GM18519 (cell line): ENCODE measurements around the gene RXRA.

Experiments
- ATAC-seq: cut with Tn5 transposase; IDR thresholded peaks from one replicate; pipeline ENCODE4 v1.9.1; 2021; ENCODE audit warnings: mild to moderate bottlenecking, moderate library complexity; ENCODE audit not compliant: unreplicated experiment, low FRiP score

The RXRA gene

GRCh38 chr9:134458207-134459108 lies 132.2 kb downstream of the RXRA start:
- no peak for ATAC-seq

DNA sequence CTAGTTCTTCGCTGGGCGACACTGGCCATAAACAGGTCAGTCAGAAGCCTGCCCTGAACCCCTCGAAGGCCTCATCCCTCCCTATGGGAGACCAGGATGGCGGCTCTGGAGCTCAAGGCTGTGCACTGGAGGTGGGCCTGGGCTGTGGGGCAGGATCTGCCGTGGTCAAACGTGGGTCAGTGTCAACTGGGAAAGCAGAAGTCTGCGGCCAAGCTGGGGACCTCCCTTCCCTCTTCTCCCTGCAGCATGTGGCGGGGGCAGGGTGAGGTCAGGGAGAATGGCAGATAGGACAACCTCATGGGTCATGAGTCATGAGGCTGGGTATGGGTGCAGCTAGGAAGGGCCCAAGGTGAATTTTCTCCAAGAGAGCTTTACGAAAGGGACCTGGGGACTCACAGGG lies 132.9 kb downstream of the RXRA start:
- ATAC-seq, result no peak

DNA sequence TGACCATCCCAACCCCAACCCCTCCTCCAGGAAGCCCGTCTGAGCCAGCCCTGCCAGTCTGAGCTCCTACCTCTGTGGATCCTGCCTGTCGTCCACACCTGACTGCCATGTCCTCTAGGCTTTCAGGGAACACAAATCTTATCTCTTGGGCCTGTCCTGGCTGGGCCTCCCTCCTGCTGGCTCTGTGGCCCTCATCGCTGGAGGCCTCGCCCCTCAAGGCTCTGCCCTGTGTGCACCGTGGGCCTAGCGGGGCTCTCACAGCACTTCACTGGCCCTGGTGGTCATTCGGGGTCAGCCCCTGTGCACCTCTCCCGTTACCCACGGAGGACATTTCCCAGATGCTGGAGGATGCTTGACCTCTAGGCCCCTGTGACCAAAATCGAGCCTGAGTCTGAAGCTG lies 133.3 kb downstream of the RXRA start:
- ATAC-seq, result no peak

DNA sequence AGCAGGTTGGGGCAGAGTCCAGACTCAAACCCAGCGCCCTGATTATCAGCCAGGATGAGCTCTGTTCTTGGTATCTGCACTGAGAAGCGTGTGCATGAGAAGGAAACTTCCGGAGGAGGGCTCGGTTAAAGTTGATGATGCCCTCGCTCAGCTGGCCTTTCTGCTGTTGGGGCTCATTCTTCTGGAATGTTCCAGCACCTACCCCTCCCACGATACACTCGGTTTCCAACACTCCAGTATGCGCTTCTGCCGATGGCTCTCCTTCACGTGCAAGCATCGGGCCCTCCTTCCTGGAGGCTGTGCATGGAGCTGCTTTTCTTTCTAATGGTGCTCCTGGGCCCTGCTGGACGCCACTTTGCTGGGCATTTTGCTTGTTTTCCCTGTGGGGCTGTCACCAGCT lies 134.0 kb downstream of the RXRA start:
- ATAC-seq, result no peak

DNA sequence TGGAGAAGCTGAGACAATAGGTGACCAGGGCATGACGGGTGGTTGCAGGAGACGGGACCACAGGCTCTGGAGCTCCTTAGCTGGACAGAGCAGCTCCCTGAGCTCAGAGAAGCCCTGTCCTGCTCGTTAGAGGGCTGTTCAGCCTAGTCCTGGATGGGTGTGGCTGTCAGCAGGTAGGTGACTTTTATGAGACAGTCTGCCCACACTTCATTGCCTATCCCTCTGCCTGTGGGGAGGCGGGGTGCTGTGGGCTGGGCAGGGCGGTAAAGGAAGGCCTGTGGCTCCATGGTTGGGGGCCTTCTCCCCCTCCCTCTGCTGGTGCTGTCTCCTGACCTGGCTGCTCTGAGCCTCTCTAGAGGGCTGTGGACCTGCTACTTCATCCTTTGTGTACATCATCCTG lies 134.6 kb downstream of the RXRA start:
- no peak for ATAC-seq

DNA sequence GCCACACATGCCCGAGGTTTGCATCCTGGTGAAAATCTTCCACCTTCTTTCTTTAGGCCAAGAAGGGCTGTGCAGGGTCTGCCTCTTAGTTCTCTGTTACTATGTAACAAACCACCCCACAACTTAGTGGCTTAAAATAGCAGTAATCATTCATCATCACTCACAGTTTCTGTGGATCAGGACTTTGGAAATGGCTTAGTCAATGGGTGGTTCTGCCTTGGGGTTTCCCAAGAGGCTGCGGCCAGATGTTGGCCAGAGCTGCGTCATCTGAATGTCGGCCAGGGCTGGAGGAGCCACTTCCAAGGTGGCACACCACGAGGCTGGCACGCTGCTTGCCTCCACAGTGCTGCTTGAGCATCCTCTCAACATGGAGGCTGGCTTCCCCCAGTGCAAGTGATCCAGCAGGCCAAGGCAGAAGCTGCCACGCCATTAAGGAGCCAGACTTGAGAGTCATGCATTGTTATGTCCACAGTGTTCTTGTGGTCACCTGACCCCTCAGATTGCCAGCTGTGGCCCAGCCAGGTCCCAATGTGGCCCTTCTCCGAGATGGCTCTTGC lies 135.2 kb downstream of the RXRA start:
- no peak for ATAC-seq

- ATAC-seq, result no peak
Measured at GRCh38 chr9:134462318-134462717, 136.1 kb downstream of the RXRA start.

DNA sequence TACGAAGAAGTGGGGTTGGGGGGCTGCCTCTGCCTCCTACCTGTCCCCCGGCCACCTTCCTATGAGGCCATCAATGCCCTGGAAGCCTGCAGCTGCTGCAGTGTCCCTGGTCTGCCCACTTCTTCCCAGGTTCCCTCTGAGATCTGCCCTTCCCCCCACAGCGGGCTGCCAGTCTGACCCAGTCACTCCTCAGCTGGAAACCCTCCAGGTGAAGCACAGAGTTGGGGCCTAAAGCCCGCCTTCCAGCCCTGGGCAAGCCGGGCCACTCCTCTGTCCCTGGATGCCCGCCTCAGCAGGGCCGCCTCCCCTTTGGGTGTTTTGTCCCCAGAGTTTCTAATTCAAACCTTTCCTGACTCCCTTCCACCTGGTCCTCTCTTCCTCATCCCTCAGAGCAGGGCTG lies 137.0 kb downstream of the RXRA start:
- ATAC-seq, result no peak

DNA sequence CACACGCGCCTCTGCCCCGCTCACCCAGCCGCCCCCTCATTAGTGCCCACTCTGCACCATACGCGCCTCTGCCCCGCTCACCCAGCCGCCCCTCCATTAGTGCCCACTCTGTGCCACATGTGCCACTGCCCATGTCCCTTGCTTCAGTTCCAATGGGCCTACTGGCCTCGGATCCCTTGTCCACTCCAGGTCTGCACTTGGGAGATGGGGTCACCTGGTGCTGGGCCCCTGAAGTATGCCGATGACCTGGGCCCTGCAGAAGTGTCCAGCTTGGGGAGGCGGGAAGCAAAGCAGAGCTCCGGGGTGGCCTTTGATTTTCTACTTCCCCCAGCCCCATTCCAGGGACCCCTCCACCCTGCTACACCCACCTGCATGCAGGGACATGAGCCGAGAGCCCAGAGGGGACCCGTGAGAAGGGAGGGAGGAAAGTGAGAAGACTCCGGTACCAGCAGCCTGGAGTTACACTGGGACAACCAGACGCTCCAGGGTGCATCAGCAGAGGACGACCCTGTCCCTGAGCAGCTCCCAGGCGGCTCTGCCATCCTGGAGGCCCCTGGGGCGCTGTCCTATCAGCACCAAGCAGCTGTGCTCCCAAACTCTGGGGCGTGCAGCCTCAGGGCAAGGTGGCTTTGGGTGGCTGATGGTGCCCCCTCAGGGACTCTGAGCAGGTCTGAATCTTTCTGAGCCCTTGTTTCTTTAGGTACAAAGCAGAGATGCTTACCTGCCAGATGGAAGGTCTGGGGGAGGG lies 140.8 kb downstream of the RXRA start:
- ATAC-seq, result no peak

GRCh38 chr9:134468358-134468757 lies 142.1 kb downstream of the RXRA start:
- no peak for ATAC-seq

DNA sequence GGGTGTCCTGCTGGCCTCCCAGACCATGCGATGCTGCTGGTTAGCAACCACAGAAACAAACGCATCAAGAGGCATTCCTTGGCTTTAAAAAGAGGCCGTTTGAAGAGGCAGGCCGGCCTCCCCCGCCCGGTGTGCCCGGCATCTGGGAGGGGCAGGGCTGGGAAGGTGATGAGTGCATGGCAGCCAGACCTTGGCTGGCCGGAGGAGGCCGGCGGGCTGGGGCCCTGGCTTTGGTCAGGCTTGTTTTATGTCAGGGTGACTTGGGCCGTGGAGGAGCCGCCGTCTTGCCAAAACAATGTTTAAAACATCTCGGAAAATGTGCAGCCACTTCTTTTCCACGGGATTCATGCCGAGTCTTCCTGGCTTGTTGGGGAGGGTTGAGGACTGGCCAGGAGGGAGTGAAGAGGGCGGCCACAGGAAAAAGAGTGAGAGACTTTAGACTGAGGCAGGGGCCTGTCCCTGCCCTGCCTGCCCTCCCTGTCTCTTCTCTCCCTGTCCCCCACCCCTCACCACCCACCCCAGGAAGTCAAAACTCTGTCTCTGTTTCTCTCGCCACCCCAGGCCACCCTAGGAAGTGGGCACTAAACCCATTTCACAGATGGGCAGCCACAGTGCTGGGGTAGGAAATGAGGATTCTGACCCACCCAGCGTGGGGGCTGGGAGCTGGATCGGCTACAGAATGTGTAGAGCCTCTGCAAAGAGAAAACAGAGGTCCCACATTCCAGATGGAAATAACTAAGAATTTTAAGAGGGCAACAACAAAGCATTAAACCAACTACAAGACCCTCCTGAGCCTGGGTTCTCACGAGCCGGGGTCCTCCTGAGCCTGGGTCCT lies 143.0 kb downstream of the RXRA start:
- no peak for ATAC-seq

DNA sequence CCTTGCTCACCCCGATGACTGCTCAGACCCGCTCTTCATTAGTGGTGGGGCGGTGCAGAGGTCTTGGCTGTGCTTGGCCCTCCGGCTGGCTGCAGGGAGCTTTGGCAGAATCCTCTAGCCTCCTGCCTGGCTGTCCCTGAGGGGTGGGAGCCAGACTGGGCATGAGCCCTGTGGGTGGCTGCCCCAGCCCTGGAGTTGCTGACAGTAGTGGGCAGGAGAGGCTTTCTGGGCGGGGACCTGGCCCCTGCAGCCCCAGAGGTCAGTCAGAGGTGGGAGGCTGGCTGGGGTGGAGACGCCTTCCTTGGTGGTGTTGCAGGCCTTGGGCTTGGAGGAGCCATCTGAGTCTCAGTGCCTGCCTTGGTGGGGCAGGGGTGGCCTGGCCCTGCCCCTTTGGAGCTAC lies 146.0 kb downstream of the RXRA start:
- ATAC-seq, result no peak

DNA sequence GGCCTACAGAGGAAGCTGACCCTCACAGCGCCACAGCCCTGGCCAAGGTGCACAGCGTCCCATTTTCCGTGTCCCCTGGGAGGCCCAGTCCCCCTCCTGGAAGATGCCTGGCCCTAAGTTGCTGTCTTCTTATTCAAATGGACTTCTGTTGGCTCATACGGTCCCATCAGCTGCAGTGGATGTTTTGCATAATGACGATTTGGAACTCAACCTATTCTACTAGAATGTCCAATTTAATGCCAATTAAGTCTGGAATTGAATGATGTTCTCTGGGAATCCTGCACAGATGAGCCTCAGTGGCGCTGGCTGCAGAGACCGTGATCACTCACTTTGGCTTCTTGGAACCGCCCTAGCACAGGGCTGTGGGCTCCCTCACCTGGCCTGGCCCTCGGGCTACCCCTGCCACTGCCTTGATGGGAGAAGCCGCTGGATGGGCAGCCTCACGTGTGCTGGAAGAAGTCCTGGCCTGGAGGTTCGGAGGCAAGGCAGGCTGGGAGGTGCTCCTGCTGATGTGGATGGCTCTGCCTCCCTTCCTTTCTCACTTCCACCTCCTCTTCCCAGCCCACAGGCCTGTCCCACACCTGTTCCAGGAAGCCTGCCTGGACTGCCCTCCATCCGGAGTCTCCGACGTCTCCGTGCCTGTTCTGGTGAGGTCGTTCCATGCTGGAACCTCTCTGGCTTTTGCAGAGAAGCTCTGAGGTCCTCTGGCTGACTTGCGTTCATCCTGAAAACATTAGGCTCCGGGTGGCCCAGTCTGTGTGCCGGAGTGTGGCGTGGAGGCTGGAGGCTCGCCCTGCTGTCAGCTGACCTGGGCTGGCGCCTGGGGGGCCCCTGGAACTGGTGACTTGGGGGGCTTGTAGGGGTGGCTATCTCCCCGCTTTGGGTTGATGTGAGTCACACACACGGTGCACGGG lies 147.1 kb downstream of the RXRA start:
- no peak for ATAC-seq

- no peak for ATAC-seq
Measured at GRCh38 chr9:134474055-134474370, 147.8 kb downstream of the RXRA start.

DNA sequence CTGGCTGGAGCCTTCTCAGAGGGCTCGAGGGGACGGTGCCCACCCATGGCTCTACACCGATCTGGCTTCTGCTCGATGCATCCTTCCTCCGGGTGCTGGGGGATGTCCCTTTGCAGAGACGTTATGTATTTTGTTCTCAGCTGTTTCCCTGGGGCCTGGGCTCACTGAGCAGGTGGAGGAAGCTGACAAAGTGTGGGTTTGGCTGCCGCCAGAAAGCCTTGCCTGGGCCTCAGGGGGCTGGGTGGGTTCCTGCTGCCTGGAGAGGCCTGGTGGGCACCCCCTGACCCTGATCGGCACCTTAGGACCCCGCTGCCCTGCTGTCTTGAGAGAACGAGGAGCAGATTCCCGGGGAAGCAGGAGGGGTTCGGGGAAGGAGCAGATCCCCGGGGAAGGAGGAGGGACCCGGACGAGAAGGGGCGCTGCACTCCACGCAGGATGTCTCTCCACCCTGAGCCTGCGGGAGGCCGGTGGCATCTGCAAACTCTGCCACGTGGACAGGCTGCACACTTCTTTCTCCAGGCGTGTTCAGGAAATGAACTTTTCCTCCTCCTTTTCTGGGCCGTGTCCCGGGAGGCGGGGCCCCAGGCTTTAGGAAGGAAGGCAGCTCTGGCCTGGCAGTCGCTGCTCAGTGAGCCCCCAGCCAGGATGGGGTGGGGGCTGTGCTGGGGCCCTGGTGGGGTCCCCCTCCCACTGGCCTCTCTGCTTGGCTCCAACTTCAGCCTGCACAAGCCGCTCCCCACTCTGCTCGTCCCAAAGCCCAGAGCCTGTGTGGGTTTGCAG lies 148.9 kb downstream of the RXRA start:
- no peak for ATAC-seq

GRCh38 chr9:134476272-134476941 lies 150.2 kb downstream of the RXRA start:
- no peak for ATAC-seq

- ATAC-seq, result no peak
Measured at GRCh38 chr9:134476942-134477335, 150.7 kb downstream of the RXRA start.

- no peak for ATAC-seq
Measured at GRCh38 chr9:134477342-134477925, 151.2 kb downstream of the RXRA start.
